ENCODE measurements around the gene PLA2G5. TPM values are rescaled to one million over a fixed set of nuclear protein-coding genes. Genes with fewer than 3 reads are reported as not detected.

The PLA2G5 gene
- polyA plus RNA-seq, 3 donors, result not detected

DNA sequence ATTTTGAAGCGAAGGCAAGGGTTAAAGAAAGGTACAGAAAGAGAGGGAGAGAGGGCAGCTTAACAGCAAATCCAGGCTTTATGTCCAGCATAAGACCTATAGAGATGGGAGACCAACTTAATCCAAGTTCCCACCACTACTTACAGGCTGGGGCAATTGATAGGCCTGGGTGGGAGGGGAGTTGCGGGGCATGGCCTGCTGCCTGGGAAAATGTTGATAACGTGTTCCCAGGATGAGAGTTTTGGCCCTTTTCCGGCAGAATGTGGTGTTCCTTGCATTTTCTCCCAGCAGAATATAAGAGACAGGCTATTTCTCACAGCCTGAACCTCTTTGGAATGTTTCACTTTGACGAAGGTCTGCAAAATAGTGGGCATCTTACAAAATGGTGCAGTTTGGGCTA lies 34.9 kb upstream of the PLA2G5 start:
- H3K79me2 ChIP-seq (ENCODE audit: insufficient read depth, low read length), result no peaks in the 10 kb centered on the region
- DNase-seq, result no peak
- TF ChIP-seq, protein P1, sequence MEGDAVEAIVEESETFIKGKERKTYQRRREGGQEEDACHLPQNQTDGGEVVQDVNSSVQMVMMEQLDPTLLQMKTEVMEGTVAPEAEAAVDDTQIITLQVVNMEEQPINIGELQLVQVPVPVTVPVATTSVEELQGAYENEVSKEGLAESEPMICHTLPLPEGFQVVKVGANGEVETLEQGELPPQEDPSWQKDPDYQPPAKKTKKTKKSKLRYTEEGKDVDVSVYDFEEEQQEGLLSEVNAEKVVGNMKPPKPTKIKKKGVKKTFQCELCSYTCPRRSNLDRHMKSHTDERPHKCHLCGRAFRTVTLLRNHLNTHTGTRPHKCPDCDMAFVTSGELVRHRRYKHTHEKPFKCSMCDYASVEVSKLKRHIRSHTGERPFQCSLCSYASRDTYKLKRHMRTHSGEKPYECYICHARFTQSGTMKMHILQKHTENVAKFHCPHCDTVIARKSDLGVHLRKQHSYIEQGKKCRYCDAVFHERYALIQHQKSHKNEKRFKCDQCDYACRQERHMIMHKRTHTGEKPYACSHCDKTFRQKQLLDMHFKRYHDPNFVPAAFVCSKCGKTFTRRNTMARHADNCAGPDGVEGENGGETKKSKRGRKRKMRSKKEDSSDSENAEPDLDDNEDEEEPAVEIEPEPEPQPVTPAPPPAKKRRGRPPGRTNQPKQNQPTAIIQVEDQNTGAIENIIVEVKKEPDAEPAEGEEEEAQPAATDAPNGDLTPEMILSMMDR (IDR thresholded peaks at IDR 0.05), result no peak
- no peak overlapping the region for H3K9ac ChIP-seq (ENCODE audit: insufficient read depth, low read length, poor library complexity, severe bottlenecking)
- H3K4me1 ChIP-seq (ENCODE audit: control insufficient read depth in 1 of 2, insufficient read depth in 2 of 2, low read length in 2 of 2), result no peaks in the 10 kb centered on the region
- Mint-ChIP-seq H3K27me3 (ENCODE audit: low read depth in 3 of 3) (peaks cover 8 to 12% (median 8%) of the 10 kb centered on the region in 3 donors), H3K4me3 (no peak overlapping the region), H3K4me1 (no peaks in the 10 kb centered on the region), H3K9me3 (peaks cover 5 to 24% (median 14%) of the 10 kb centered on the region in 7 donors), H3K36me3 (no peaks in the 10 kb centered on the region), H3K27ac (no peak overlapping the region)
- peaks cover 3 to 5% of the 10 kb centered on the region in 2 donors for H3K27me3 ChIP-seq (ENCODE audit: control insufficient read depth in 2 of 2, insufficient read depth in 2 of 2, low read length in 2 of 2)
- no peak overlapping the region for H3K27ac ChIP-seq (ENCODE audit: low read depth in 1 of 2, low read length in 2 of 2)
- no peak overlapping the region for H3K4me3 ChIP-seq (replicated peaks in 1 of 3; ENCODE audit: low read depth in 2 of 3, low read length in 3 of 3)
- no peaks in the 10 kb centered on the region for H3K36me3 ChIP-seq (replicated peaks in 1 of 2; ENCODE audit: control insufficient read depth in 1 of 2, insufficient read depth in 2 of 2, low read length in 2 of 2)
- H4K20me1 ChIP-seq (ENCODE audit: insufficient read depth, low read length), result no peaks in the 10 kb centered on the region
- 85% methylated on average over 3 of the region's 5 CpGs for WGBS (ENCODE audit: insufficient coverage)
- no peak overlapping the region for H3K4me2 ChIP-seq (replicated peaks; ENCODE audit: extremely low read depth, low read length, poor library complexity, severe bottlenecking)
- no peak overlapping the region for H2AFZ ChIP-seq (ENCODE audit: insufficient read depth, low read depth, low read length, poor library complexity, severe bottlenecking)
- intact Hi-C loops (cut with micrococcal nuclease), result no loop called here
- peaks cover 0 to 3% of the 10 kb centered on the region in 2 donors for H3K9me3 ChIP-seq (replicated peaks in 1 of 2; ENCODE audit: control insufficient read depth in 1 of 2, insufficient read depth in 1 of 2, low read length in 2 of 2)

DNA sequence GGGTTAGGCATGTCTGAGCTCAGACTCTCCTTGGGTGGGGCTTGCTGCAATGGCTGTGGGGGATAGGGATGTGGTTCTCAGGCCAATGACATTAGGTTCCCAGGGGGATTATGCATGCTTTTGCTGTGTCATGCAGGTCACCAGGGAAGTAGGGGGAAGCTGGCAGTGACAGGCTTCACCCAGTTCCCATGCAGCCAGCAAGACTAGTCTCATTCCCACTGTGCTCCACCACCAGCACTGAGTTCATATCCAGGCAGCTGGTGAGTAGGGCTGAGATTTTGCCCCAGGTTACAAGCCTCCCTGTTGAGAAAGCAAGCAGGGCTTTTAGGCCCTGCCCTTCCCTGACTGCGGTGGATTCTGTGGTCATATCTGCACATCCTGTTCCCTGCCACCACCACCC lies 32.1 kb upstream of the PLA2G5 start:
- H3K4me1 ChIP-seq (ENCODE audit: control insufficient read depth in 1 of 2, insufficient read depth in 2 of 2, low read length in 2 of 2), result no peaks in the 10 kb centered on the region
- Mint-ChIP-seq H3K4me3 (no peak overlapping the region), H3K9me3 (peaks cover 5 to 24% (median 14%) of the 10 kb centered on the region in 7 donors), H3K27me3 (ENCODE audit: low read depth in 3 of 3) (peaks cover 5 to 10% (median 8%) of the 10 kb centered on the region in 3 donors), H3K4me1 (no peaks in the 10 kb centered on the region), H3K36me3 (no peaks in the 10 kb centered on the region), H3K27ac (no peak overlapping the region)
- DNase-seq, result no peak
- no peak overlapping the region for H3K27ac ChIP-seq (ENCODE audit: low read depth in 1 of 2, low read length in 2 of 2)
- peaks cover 3 to 5% of the 10 kb centered on the region in 2 donors for H3K27me3 ChIP-seq (ENCODE audit: control insufficient read depth in 2 of 2, insufficient read depth in 2 of 2, low read length in 2 of 2)
- H3K9ac ChIP-seq (ENCODE audit: insufficient read depth, low read length, poor library complexity, severe bottlenecking), result no peak overlapping the region
- no peak overlapping the region for H3K4me3 ChIP-seq (replicated peaks in 1 of 3; ENCODE audit: low read depth in 2 of 3, low read length in 3 of 3)
- no peak overlapping the region for H3K4me2 ChIP-seq (replicated peaks; ENCODE audit: extremely low read depth, low read length, poor library complexity, severe bottlenecking)
- intact Hi-C loops (cut with micrococcal nuclease), result no loop called here
- no peaks in the 10 kb centered on the region for H3K79me2 ChIP-seq (ENCODE audit: insufficient read depth, low read length)
- H2AFZ ChIP-seq (ENCODE audit: insufficient read depth, low read depth, low read length, poor library complexity, severe bottlenecking), result no peak overlapping the region
- WGBS (ENCODE audit: insufficient coverage), result no CpG with 5 or more reads among the region's 1 CpG
- no peaks in the 10 kb centered on the region for H3K36me3 ChIP-seq (replicated peaks in 1 of 2; ENCODE audit: control insufficient read depth in 1 of 2, insufficient read depth in 2 of 2, low read length in 2 of 2)
- H4K20me1 ChIP-seq (ENCODE audit: insufficient read depth, low read length), result no peaks in the 10 kb centered on the region
- TF ChIP-seq, protein P1 (IDR thresholded peaks at IDR 0.05), result no peak
- peaks cover 0 to 3% of the 10 kb centered on the region in 2 donors for H3K9me3 ChIP-seq (replicated peaks in 1 of 2; ENCODE audit: control insufficient read depth in 1 of 2, insufficient read depth in 1 of 2, low read length in 2 of 2)
